Glomerular visceral epithelial cell (primary cell): ENCODE measurements around the gene SNX21.
A peak's percentile ranks its signal among the peaks of the same experiment; 100 is the strongest.
"Not testable (repeated sequence)": the region's sequence is repeated elsewhere in the genome, so short reads cannot be mapped to it uniquely, and the experiment has no call there.

Source experiments
- DNase-seq: peaks from one replicate; pipeline ENCODE4 v3.0.0-alpha.2; 2016; ENCODE audit errors: extremely low spot score

The SNX21 gene

GRCh38 chr20:45823949-45824835, 9.4 kb upstream of the SNX21 start:
- DNase-seq = peak; percentile 41

GRCh38 chr20:45826381-45827019, 7.1 kb upstream of the SNX21 start:
- DNase-seq = no peak

- no peak for DNase-seq
These were observed 6.5 kb upstream of the SNX21 start, which contains the start of gene TNNC2 for GRCh38 chr20:45827030-45827652. Gene TNNC2 (minus strand): TSS chr20:45827312. CDS start chr20:45827248, 64 bp downstream.

GRCh38 chr20:45827712-45828111, 5.9 kb upstream of the SNX21 start:
- DNase-seq = no peak

- no peak for DNase-seq
These were observed 5.0 kb upstream of the SNX21 start for GRCh38 chr20:45828589-45828988.

- not testable (repeated sequence) for DNase-seq
These were observed 3.9 kb upstream of the SNX21 start for GRCh38 chr20:45829673-45830106.

- DNase-seq = no peak
These were observed 980 bp upstream of the SNX21 start for GRCh38 chr20:45832619-45833018.

- peak; percentile 74 for DNase-seq
These were observed 541 bp downstream of the SNX21 start for GRCh38 chr20:45833883-45834796.

GRCh38 chr20:45834797-45835161, 1.2 kb downstream of the SNX21 start:
- DNase-seq = no peak

GRCh38 chr20:45835329-45835765, 1.7 kb downstream of the SNX21 start:
- DNase-seq = no peak

GRCh38 chr20:45835825-45836224, 2.2 kb downstream of the SNX21 start:
- no peak for DNase-seq

GRCh38 chr20:45836841-45837240, 3.2 kb downstream of the SNX21 start:
- DNase-seq = no peak

- DNase-seq = no peak
These were observed 7.2 kb downstream of the SNX21 start for GRCh38 chr20:45840700-45841198.

GRCh38 chr20:45841407-45842129, 8.0 kb downstream of the SNX21 start:
- DNase-seq = no peak

- DNase-seq = no peak
These were observed 8.7 kb downstream of the SNX21 start for GRCh38 chr20:45842169-45842812.

- DNase-seq = no peak
These were observed 9.9 kb downstream of the SNX21 start for GRCh38 chr20:45843506-45843905.

GRCh38 chr20:45845452-45845851, 11.9 kb downstream of the SNX21 start:
- no peak for DNase-seq

GRCh38 chr20:45848421-45848820, 14.8 kb downstream of the SNX21 start:
- no peak for DNase-seq

GRCh38 chr20:45848969-45849582, 15.5 kb downstream of the SNX21 start:
- DNase-seq = no peak

GRCh38 chr20:45850238-45850637, 16.6 kb downstream of the SNX21 start:
- DNase-seq = no peak
